Adrenal gland (tissue), 12 donors: Measurements from ENCODE around the gene UCK1. TPM values are rescaled to one million over a fixed set of nuclear protein-coding genes. Genes with fewer than 3 reads are reported as not detected.

Experiments
- DNase-seq, 7 donors: peaks; one replicate each; pipeline ENCODE4 v3.0.0-alpha.2; 2019 to 2020
- H3K27ac ChIP-seq, 5 donors: fragments of 200-600 bp; sonication (generic) in 4 of 5; 1 replicate in 3 of 5; 2 replicates in 2 of 5; pipeline versions ENCODE4 v1.5.1 to v1.8.0; 2016 to 2020; ENCODE audit warnings: mild to moderate bottlenecking in 1 of 5
- H3K27me3 ChIP-seq: fragments of 200-600 bp; 2 replicates; pipeline ENCODE4 v1.8.0; 2021
- H3K36me3 ChIP-seq, 2 donors: fragments of 200-600 bp; replicated peaks in 1 of 2; 1 replicate in 1 of 2; 2 replicates in 1 of 2; pipeline versions ENCODE4 v1.5.1 to v1.8.0; 2018 to 2022
- H3K4me1 ChIP-seq, 2 donors: fragments of 200-600 bp; replicated peaks in 1 of 2; 1 replicate in 1 of 2; 2 replicates in 1 of 2; pipeline versions ENCODE4 v1.5.1 to v1.8.0; 2018 to 2021
- H3K4me3 ChIP-seq, 4 donors: fragments of 200-600 bp; sonication (generic) in 3 of 4; one replicate each; pipeline ENCODE4 v1.5.1; 2016 to 2018
- H3K9me3 ChIP-seq, 3 donors: fragments of 200-600 bp; sonication (generic) in 1 of 3; replicated peaks in 1 of 3; 1 replicate in 2 of 3; 2 replicates in 1 of 3; pipeline versions ENCODE4 v1.5.1 to v1.8.0; 2016 to 2021
- POLR2A ChIP-seq, 2 donors: fragments of 450-650 bp; IDR thresholded peaks; one replicate each; pipeline ENCODE4 v1.6.1; 2017; ENCODE audit warnings: antibody characterized with exemption in 2 of 2, mild to moderate bottlenecking in 2 of 2, moderate library complexity in 1 of 2
- WGBS, 4 donors: extraction: QIAGEN DNeasy Blood & Tissue Kit in 2 of 4; methylation state at CpG; one replicate each; pipeline versions ENCODE4 v1.1.5 to v1.1.7; 2013 to 2017; 5-methylcytosine and 5-hydroxymethylcytosine counted together
- intact Hi-C, 2 donors: fragments of 100-400 bp; cut with DNase I; formaldehyde crosslinking; loops; one replicate each; pipeline versions ENCODE4 v1.14.1 to v1.15.0; 2022 to 2023
- polyA plus RNA-seq, 3 donors: library from polyadenylated mRNA; stranded (reverse); fragments of 200-250 nt in 2 of 3; fragments of 350-450 nt in 1 of 3; fragmentation: Illumina TruSeq in 1 of 3; extraction: RNeasy Lipid Tissue Mini Kit (QIAGEN cat#74804) in 1 of 3; gene quantifications; one replicate each; pipeline ENCODE4 v1.2.3, GENCODE V29; 2013 to 2014
- total RNA-seq, 9 donors: library from RNA; depleted of rRNA in 4 of 9; stranded (reverse); fragments of >200 nt in 4 of 9; fragments of 120-200 nt in 1 of 9; fragmentation: NEBNext Ultra II Directional in 1 of 9; extraction: Animal tissue kit (Norgen Biotek cat#: 25700) in 1 of 9; gene quantifications; one replicate each; pipeline versions ENCODE4 v1.1.0 to v1.2.4, GENCODE V29; 2013 to 2023
- TF ChIP-seq, protein P1 (sequence below), 6 experiments: fragments of 450-650 bp in 4 of 6; fragments of 200-600 bp in 2 of 6; sonication (generic) in 1 of 6; IDR thresholded peaks; 1 replicate in 5 of 6; 2 replicates in 1 of 6; pipeline versions ENCODE4 v1.5.1 to v1.8.0; 2016 to 2021; ENCODE audit warnings: antibody characterized with exemption in 6 of 6, mild to moderate bottlenecking in 2 of 6, moderate library complexity in 1 of 6
- donor health status: healthy with polysubstance abuse.
- donor health status: Bipolar disorder and iron deficiency.
- donor health status: DM: yes; HTN: yes; CAD: no.
- donor health status: DM: no; HTN: no; CAD: no.
- donor health status: DM: no; HTN: no; CAD: no.
- donor health status: DM: yes; HTN: yes; CAD: no.

UCK1 gene
- total and polyA plus RNA-seq, 12 donors = 17.9 to 97.0 (median 34.7) TPM

DNA sequence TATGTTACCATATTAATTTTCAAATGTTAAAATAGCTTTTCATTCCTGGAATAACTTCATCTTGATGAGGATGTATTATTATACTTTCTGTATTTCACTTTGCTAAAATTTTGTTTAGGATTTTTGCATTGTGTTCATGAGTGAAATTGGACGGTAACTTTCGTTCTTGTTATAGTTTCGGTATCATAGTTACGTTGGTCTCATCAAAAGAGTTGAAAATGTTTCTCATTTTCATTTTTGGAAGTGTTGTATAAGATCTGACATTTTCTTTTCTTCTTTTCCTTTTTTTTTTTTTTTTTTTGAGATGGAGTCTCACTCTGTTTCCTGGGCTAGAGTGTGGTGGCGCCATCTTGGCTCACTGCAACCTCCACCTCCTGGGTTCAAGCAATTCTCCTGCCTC lies 34.3 kb upstream of the UCK1 start:
- no peaks in the 10 kb centered on the region for H3K9me3 ChIP-seq
- intact Hi-C loops = no loop called here
- H3K27ac ChIP-seq = no peak overlapping the region
- H3K4me3 ChIP-seq = no peak overlapping the region
- no peaks in the 10 kb centered on the region for H3K4me1 ChIP-seq
- H3K36me3 ChIP-seq = no peaks in the 10 kb centered on the region
- 91 to 96% (median 92%) methylated on average over 5 of the region's 5 CpGs for WGBS, 4 donors
- TF ChIP-seq, protein P1, sequence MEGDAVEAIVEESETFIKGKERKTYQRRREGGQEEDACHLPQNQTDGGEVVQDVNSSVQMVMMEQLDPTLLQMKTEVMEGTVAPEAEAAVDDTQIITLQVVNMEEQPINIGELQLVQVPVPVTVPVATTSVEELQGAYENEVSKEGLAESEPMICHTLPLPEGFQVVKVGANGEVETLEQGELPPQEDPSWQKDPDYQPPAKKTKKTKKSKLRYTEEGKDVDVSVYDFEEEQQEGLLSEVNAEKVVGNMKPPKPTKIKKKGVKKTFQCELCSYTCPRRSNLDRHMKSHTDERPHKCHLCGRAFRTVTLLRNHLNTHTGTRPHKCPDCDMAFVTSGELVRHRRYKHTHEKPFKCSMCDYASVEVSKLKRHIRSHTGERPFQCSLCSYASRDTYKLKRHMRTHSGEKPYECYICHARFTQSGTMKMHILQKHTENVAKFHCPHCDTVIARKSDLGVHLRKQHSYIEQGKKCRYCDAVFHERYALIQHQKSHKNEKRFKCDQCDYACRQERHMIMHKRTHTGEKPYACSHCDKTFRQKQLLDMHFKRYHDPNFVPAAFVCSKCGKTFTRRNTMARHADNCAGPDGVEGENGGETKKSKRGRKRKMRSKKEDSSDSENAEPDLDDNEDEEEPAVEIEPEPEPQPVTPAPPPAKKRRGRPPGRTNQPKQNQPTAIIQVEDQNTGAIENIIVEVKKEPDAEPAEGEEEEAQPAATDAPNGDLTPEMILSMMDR (IDR thresholded peaks at IDR 0.05) = no peak
- no peak for TF ChIP-seq POLR2A (IDR thresholded peaks at IDR 0.05)
- DNase-seq = no peak
- no peaks in the 10 kb centered on the region for H3K27me3 ChIP-seq

DNA sequence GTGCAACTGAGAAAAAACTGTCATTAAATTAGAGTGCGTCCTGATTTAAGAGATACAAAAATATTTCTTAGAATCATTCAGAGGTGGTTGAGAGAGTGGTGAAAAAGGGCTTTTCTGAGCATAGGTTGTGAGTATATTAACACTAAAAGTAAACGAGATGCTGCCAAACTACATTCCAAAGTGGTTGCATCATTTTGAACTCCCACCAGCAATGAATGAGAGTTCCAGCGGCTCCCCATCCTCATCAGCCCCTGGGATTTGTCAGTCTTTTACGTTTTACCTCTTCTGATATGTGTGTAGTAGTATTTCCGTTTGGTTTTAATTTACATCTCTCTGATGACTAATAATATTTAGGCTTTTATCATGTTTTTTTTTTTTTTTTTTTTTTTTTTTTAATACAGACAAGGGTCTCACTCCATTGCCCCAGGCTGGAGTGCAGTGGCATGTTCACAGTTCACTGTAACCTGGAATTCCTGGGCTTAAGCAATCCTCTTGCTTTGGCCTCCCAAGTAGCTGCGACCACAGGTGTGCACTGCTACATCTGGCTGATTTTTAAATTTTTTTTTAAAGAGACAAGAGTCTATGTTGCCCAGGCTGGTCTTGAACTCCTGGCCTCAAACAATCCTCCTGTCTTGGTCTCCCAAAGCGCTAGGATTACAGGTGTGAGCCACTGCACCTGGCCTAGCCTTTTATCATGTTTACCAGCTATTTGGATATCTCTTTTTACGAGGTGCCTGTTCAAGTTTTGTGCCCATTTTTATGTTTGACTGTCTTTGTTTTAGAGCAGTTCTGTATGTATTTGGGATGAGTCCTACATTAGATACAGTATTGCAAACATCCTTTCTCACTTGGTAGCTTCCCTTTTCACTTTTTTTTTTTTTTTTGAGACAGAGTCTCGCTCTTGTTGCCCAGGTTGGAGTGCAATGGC lies 31.2 kb upstream of the UCK1 start:
- DNase-seq = no peak
- H3K4me3 ChIP-seq = no peak overlapping the region
- no peaks in the 10 kb centered on the region for H3K36me3 ChIP-seq
- no peak overlapping the region for H3K27ac ChIP-seq
- no peaks in the 10 kb centered on the region for H3K27me3 ChIP-seq
- WGBS, 4 donors = 63 to 73% (median 69%) methylated on average over 9 of the region's 9 CpGs
- no peaks in the 10 kb centered on the region for H3K9me3 ChIP-seq
- no peak for TF ChIP-seq POLR2A (IDR thresholded peaks at IDR 0.05)
- TF ChIP-seq, protein P1 (IDR thresholded peaks at IDR 0.05) = no peak
- intact Hi-C loops = no loop called here
- no peaks in the 10 kb centered on the region for H3K4me1 ChIP-seq

DNA sequence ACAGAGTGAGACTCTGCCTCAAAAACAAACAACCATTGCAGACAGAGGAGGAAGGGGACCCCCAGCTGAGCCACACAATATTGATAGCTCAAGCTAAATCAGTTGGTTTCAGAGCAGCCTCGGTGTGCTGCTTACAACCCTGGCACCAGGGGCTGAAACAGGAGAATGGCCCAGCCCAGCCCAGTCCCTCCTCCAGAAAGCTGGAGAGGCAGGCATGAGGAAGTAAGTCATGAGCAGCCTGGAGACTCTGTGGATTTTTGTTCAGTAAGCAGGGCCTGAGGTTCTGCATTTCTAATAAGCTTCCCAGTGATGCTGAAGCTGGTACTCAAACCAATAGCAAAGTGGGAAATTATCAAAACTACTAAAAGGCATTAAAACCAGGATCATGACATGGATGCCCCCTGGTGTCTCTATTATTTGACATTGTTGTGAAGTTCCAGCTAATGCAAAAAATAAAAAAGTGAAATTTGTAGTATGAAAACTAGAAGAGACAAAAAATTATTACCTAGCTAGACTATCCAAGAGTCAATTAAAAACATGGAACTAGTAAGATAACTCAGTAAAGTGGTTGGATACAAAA lies 28.4 kb upstream of the UCK1 start:
- Histone ChIP-seq H3K9me3 (no peaks in the 10 kb centered on the region), H3K27ac (no peak overlapping the region), H3K36me3 (no peaks in the 10 kb centered on the region), H3K4me1 (no peaks in the 10 kb centered on the region), H3K4me3 (no peak overlapping the region), H3K27me3 (peaks cover 16% of the 10 kb centered on the region)
- DNase-seq = no peak
- TF ChIP-seq, protein P1 (IDR thresholded peaks at IDR 0.05) = no peak
- no peak for TF ChIP-seq POLR2A (IDR thresholded peaks at IDR 0.05)
- intact Hi-C loops = no loop called here
- 60 to 93% (median 77%) methylated on average over 1 of the region's 1 CpG for WGBS, 4 donors

DNA sequence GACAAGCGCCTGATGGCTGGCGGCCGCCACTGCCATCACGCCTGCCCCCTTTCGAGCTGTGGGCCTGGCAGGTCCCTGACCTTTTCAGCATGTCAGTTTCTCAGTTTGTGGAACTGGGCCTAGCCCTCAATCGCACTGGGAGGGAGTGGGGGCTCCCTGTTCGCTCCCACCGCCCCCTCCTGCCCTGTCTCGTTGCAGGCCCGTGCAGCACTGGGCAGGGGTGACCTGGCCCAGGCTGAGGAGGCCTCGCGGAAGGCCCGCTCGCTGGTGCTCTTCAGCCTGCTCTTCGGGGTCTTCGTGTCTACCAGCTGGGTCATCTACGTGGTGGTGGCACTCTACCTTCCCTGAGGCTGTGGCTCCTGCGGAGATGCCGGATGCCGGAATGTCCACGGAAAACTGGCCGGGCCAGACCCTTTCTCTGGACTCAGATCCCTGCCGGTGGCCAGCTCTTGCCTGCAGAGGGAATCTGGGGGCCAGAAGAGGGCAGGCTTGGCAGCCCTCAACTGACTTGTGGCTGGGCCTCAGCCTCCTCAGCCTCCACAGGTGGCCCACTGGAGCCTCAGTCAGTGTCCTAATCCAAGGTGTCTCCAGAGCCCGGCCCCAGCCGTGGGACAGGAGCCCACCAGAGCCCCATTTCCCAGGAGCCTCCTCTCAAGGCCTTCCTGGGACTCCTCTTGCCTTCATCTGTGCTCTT lies 26.9 kb upstream of the UCK1 start:
- intact Hi-C loops = no loop called here
- TF ChIP-seq, protein P1 (IDR thresholded peaks at IDR 0.05) = no peak
- no peak for TF ChIP-seq POLR2A (IDR thresholded peaks at IDR 0.05)
- no peaks in the 10 kb centered on the region for H3K9me3 ChIP-seq
- no peak overlapping the region for H3K27ac ChIP-seq
- WGBS, 4 donors = 90 to 94% (median 93%) methylated on average over 11 to 25 of the region's 25 CpGs
- H3K27me3 ChIP-seq = peaks cover 28% of the 10 kb centered on the region
- no peaks in the 10 kb centered on the region for H3K36me3 ChIP-seq
- H3K4me1 ChIP-seq = no peaks in the 10 kb centered on the region
- no peak for DNase-seq
- H3K4me3 ChIP-seq = no peak overlapping the region
